Endometrial microvascular endothelial cells (primary cell): Measurements from ENCODE around the gene CLDN5. TPM values are rescaled to one million over a fixed set of nuclear protein-coding genes. Genes with fewer than 3 reads are reported as not detected.

Experiments used
- in situ Hi-C: cut with HindIII; loops from 2 replicates; pipeline ENCODE4 v1.10.0; 2017; ENCODE audit warnings: low sequenced_read_pairs, low pct_unique_long_range_greater_than_20kb; ENCODE audit errors: inconsistent ontology term
- total RNA-seq: library from RNA; depleted of rRNA; stranded (reverse); fragments of >200 nt; gene quantifications from one replicate; pipeline ENCODE4 v1.2.3, GENCODE V29; 2015; ENCODE audit errors: inconsistent ontology term

The CLDN5 gene
- total RNA-seq, 1 donor from 2014 or later: 621 TPM

DNA sequence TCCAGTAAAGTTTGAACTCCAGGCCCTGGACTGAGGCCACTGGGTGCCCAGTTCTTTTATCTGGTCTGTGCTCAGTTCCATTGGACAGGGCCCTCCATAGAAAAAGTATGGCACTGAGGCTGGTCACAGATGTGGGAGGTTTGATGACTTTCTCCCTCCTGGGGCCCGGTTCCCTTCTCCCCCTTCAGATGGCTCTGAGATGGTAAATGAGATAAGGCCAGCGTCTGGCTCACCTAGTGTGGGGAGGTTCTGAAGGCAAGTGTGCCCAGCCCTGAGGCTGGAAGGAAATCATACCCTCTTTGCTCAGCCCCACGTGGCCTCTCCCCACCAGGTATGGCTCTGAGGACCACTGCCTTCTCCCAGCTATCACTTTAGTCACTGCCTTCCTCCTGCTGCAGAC lies 1.5 kb upstream of the CLDN5 start:
- in situ Hi-C loops: no loop called here

DNA sequence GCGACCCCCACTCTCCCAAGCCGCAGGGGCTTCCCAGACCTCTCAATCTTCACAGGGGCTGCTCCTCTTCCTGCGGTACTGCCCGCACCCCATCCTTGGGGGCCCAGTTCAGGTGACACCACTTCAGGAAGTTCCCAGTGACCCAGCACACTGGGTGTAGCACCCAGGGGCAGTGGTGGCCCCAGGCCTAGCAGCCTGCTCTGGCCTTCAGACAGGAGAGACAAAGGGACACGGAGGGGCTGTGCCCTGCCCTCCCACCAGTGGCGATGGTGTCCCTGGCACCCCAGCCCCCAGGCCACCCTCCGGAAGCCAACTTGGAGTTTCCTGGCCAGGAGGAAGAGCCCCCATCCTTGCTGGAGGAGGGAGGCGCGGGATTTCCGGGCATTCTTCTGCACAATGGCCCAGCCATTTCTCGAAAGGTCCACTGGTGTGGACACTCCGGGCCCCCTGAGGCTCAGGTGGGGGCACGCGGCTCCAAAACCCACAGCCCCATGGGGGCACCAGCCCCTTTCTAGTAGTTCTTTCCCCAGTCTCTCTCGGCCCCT lies 978 bp upstream of the CLDN5 start:
- in situ Hi-C loops: no loop called here

DNA sequence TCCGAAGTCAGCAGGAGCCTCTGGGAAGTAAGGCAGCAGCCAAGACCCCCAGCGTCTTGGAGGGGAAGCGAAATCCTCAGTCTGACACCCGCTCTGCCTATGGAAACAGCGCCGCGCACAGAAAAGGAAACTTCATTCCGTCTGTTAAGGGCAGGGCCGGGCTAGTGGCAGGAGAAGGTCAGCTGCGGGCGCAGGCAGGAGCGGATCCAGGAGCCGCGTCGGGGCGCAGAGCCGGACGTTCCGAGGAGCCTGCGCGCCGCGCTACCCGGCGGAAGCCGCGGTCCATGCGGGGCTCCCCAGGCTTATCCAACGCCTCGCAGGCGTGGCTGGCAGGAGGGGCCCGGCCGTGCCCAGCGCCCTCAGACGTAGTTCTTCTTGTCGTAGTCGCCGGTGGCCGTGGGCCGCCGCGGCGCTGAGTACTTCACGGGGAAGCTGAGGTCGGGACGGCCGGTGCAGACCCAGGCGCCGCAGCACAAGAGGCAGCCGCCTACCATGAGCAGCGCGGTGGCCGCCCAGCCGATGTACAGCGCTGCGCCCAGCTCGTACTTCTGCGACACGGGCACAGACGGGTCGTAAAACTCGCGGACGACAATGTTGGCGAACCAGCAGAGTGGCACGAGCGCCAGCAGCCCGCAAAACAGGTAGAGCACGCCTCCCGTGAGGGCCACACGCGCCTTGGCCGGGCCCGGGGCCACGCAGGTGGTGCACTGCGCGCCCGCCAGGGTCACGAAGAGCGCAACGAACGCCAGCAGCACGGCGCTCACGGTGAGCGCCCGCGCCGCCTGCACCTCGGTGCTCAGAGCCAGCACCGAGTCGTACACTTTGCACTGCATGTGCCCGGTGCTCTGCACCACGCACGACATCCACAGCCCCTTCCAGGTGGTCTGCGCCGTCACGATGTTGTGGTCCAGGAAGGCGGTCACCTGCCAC lies 705 bp downstream of the CLDN5 start:
- in situ Hi-C loops: no loop called here

DNA sequence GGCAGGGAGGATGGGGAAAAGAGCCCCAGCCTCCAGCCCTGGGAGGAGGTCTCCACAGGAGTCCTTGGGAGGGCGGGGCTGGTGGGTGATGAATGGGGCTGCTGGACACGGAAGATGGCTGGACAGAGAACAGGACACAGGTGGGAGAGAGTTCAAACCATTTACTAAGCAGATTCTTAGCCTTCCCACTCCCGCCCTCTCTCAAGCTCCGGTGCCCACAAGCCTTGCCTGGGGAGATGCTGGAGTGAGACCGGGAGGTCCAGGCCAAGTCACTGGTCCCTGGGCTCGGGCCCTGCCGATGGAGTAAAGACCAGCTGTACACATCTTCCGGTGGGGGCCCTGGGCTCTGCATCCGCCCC lies 1.4 kb downstream of the CLDN5 start:
- in situ Hi-C loops: no loop called here

DNA sequence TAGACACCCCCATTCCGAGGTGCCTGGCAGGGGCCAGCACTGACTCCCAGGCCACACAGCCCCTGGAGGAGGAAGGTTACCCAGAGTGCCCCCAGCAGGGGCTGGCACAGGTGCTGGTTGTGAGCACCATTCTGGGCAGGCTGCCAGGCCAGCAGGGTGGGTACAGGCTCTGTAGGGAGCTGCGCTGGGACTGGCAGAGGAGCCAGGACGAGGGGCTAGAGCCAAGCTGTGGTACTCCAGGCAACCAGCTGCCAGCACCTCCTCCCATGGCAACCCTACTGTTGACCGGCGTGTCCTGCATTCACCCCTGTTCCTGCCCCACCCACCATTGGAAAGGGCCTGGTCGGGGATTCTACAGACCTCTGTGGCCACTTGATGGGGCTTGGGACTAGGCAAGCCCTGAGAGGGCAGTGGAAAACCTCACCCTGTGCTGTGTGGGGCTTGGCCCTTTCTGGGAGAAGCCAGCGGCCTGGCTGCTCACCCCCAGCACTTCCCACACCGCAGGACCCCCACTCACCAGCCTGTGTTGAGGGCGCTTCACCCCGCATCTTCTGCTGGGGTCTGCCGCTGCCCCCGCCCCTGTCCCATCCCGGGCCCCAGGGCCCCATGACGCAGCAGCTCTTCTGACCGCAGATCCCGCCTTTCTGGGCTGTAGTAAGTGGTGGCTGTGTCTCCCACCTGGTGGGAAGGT lies 1.9 kb downstream of the CLDN5 start:
- in situ Hi-C loops: no loop called here

DNA sequence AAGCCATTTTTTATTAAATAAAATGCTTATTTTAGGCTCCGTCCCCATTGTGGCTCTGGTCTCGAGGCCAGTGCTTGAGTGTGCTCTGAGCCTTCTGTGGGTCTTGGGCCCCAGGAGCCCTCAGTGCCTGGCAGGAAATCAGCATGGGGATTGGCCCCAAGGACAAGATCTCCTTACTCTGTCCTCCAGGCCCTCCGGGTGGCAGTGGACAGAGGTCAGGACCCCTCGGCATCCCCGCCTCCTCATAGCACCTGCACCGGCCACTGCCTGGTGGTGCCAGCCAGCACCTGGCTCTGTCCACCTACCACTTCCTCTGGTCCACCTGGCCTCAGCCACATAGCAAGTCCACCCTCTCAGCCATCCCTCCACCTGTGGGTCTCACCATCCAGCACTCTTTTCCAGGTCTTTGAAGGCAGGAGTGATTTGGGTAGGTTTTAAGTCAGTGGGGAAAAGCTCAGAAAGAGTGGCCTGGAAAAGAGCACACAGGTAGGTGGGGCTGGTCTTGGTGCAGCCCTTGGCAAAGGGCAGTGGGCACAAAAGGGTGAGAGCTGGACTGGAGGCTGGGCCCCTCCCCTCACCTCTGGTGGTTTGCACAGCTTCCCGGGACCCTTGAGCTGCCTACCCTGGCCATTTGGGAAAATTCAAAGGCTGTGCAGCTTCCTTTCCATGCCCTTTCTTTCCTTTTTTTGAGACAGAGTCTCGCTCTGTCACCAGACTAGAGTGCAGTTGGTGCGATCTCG lies 3.5 kb downstream of the CLDN5 start:
- in situ Hi-C loops: no loop called here

DNA sequence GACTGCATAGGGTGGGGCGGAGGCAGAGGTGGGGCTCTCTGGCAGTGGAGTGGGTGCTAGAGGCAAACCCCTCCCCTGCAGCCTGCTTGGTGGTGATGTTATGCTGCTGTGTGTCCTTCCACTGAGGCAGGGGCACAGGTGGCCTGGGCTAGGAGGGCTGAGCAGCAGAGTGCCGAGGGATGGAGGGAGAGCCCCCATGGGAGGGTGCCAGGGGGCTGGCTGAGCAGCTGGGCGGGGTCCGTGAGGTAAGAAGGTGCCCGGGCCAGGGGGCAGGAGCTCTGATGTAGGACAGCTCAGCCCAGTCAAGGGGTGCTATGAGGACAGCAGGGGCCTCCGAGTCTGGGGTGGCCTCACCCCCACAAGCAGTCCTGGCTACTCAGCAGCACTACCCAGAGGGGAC lies 4.2 kb downstream of the CLDN5 start:
- in situ Hi-C loops: no loop called here

DNA sequence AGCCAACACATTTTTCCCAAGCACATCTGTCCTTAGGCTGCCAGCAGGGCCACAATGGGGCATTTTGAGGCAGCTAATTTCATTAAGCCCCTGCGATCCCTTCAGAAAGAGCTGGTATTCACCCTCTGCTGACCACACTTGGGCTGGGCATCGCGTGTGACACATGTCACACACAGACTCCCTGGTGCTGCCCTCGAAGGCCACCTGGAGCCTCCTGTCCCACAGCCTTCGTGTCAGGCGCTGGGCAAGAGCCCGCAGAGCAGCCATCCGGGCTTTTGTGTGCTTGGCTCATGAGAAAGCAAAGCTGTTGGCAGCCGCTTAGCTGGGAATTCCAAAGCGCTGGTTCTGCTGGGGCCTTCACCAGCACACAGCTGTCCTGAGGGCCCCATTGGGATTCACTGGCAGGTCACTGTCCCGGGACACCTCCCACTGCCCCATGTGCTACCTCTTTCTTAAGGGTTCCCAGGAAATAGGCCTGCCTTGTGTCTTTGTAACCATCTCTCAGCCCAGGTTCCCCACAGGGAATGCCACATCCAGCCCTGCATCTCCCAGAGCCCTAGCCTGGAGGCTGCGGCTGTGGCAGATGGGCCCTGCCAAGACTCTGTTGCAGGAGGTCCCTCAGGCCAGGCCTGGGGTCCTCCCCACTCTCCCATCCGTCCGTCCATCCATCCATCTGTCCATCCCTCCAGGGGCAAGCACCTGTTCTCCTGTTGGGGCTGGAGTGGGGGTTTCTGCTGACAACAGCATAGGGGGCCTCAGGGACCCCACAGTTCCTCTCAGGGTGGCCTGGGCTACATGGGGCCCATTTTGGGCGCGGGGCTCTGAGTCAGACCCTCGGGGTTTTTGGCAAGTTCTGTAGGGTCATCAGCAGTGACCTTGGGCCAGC lies 4.9 kb downstream of the CLDN5 start:
- in situ Hi-C loops: no loop called here

DNA sequence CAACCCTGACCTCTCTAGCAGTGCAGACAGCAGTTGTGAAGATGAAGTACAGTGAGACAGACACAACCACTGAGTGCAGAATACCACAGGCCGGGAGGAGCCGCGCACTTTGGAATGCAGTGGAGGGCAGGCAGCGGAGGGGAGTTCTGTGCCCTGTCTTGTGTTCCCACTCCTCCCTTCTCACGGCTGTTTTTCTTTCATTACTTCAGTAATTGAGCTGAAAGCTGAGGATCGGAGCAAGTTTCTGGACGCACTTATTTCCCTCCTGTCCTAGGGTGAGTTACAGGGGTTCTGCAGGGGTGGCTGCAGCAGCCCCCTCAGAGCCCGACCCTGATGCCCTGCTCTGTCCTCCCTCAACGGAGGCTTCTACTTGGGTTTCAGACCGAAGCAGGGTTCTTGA lies 5.6 kb downstream of the CLDN5 start:
- in situ Hi-C loops: no loop called here

DNA sequence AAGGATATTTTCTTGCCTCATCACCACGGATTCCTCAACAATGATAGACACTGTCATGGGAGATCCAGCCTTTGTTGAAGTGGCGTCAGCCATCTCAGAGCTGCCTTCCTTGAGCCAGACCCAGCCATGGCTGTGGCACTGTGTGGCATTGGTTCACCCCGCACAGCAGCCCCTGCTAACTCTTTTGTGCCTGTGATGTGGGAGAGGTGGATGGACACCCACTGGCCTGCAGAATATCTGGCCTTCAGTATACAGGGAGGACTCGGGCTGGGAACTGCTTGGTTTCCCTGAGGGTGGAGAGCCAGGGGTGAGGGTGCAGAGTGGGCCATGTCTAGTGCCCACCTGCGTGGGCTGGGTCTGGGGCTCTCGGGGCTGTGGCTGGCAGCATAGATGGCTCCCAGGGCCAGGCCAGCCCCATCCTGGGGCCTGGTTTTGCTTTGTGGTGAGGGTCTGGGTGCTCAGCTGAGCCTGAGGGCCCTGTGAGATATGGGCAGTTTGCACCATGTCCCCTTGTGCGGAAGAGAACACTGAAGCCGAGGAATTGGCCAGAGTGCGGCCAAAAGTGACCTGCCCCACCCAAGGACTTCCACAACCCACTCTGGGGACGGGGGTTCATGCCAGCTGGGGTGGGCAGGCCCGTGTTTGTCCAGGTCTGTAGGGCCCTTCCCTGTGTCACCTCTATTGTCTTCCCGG lies 6.1 kb downstream of the CLDN5 start:
- in situ Hi-C loops: no loop called here

DNA sequence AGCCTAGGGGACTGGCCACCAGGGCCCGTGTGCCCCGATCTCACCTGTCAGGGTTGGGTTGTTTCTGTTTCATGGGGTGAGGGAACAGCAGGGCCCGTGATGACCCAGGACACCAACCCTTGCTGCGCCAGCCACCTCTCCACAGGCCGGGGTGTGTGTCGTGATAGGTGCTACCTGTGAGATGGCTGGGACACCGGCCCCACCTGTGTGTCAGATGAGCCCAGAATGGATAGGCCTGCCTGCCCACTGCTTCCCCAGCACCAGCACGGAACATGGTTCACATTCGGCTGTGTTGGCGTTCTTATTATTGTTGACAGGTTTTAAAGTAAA lies 7.1 kb downstream of the CLDN5 start:
- in situ Hi-C loops: no loop called here

DNA sequence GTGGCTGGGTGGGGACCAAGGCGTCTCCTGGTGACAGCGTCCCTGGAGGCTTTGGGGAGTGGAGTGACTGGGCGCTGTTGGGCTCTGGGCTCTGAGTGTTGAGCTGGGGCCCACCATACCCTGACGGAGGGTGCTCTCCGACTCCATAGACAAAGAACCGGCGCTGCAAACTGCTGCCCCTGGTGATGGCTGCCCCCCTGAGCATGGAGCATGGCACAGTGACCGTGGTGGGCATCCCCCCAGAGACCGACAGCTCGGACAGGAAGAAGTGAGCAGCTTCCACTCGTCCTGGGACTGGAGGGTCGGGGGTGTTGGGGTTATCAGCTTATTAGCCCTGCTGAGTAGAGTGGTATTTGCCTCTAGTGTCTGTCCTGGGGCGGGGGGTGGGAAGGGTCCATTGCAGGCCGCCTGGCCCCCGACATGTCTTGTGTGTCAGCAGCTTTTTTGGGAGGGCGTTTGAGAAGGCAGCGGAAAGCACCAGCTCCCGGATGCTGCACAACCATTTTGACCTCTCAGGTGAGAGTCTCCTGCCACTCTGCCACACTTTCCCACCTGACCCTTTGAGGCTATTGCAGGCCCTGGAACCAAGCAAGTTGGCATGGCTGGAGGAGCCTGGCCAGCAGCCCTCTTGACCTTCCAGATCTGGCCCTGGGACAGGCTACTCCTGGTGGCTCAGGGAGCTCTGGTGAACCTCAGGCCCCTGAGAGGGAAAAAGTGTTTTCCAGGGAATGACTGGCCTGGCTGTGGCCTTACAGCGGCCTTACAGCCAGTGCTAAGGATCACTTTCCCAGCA lies 7.6 kb downstream of the CLDN5 start:
- in situ Hi-C loops: no loop called here

DNA sequence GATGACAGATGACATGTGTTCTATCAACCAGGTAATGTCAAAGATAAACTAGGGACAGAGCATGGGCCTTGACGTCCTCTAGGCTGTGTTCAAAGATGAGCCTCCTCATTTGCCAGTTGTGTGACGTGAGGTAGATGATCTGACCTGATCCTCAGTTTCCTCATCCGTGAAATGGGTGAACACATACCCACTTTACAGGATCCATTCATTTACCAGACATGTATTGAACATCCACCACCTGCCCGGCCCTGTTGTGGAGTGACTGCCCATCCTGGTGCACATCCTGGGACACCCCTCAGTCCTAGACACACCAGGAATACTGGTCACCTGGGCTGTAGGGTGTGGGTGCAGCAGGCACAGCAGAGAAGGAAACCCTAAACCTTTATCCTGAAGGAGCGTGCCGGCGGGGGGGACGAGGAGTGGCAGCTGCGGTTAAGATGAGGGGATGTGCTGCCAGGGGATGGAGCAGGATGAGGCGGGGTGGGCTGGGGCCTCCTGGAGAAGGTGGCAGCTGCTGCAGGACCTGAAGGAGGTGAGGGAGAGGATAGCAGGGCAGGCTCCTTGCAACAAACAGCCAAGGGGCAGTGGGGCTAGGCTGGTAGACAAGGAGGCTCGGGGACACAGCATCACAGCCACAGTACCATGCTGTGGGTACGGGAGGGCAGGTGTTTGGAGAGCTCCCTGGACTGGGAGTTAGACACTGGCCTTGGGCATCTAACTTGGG lies 8.4 kb downstream of the CLDN5 start:
- in situ Hi-C loops: no loop called here

DNA sequence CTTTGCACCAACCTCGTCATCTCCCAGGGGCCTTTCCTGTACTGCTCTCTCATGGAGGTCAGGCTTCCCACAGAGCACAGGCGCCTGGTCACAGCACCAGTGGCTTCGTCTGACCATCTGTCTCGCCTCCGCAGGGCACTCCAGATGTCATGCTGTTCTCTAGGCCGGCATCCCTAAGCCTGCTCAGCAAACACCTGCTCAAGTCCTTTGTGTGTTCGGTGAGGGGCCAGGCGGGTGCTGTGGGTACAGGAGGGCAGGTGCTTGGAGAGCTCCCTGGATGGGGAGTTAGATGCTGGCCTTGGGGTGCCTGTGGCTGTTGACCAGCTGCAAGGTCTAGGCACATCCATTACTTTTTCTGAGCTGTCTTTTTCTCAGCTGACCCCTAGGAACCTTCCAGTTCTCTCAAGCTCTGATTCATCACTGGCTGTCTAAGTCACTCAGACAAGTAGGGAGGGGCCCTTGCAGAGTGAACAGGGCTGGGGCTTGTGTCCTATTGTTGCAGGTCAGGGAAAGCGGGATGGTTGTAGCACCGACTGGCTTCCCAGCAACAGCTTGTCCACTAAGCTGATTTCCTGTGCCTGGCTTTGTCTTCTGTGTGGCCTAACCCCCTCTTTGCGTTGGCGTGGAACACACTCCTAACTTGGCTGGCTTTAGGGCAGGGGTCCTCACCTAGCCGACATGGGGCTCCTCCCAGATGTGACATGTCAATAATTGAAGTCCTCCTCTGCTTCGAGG lies 9.2 kb downstream of the CLDN5 start:
- in situ Hi-C loops: no loop called here

DNA sequence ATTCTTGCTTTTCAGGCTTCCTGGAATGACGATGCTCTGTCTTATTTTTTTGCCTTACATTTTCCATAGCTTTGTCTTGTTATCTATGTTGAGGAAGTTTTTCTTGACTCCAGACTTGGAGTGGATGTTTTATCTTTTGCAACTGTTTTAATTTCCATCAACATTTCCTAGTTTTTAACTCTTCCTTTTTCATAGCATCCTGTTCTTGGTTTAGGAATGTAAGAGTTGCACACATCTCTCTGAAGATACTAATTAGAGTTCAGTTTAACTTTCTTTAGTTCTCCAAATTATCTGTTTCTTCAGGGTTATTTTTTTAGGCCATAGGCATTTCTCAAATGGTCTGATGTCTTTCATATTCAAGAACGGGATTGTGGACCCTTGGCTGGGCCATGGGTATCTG lies 10.4 kb downstream of the CLDN5 start:
- in situ Hi-C loops: no loop called here

DNA sequence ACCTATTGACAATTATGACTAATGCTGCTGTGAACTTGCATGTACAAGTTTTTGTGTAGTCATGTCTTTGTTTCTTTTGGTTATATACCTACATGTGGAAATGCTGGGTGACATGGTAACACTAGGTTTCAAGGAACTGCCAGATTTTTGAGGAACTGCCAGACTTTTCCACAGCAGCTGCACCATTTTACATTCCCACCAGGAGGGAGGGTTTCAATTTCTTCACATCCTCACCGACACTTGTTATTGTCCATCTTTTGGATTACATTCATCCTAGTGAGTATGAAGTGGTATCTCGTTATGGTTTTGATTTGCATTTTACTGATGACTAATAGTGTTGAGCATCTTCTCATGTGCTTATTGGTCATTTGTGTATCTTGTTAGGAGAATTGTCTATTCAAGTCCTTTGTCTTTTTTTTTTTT lies 13.3 kb downstream of the CLDN5 start:
- in situ Hi-C loops: no loop called here
